Mesenchymal stem cell (in vitro differentiated cells and primary cell): ENCODE results near the gene SLC5A9.

Experiments
- DNase-seq: peaks from one replicate; pipeline ENCODE4 v3.0.0-alpha.2; 2013
- H2AFZ ChIP-seq: one replicate; pipeline ENCODE4 v1.6.1; 2013; ENCODE audit warnings: low read depth, mild to moderate bottlenecking, control low read depth, inconsistent platforms, low read length, moderate library complexity
- H2AK5ac ChIP-seq: 2 replicates; pipeline ENCODE4 v1.6.1; 2013; ENCODE audit warnings: low read length, moderate library complexity, mild to moderate bottlenecking, inconsistent platforms; ENCODE audit not compliant: severe bottlenecking
- H2BK120ac ChIP-seq: one replicate; pipeline ENCODE4 v1.6.1; 2013; ENCODE audit warnings: low read depth, mild to moderate bottlenecking, inconsistent platforms, low read length, moderate library complexity
- H2BK12ac ChIP-seq, 2 experiments: one replicate each; pipeline ENCODE4 v1.6.1; 2013; ENCODE audit warnings: inconsistent platforms in 2 of 2, low read length in 2 of 2, mild to moderate bottlenecking in 2 of 2, moderate library complexity in 2 of 2, control low read depth in 1 of 2
- H2BK15ac ChIP-seq: one replicate; pipeline ENCODE4 v1.6.1; 2013; ENCODE audit warnings: mild to moderate bottlenecking, low read depth, inconsistent platforms; ENCODE audit not compliant: poor library complexity, severe bottlenecking
- H2BK5ac ChIP-seq: 2 replicates; pipeline ENCODE4 v1.6.1; 2013; ENCODE audit warnings: low read depth, mild to moderate bottlenecking, low read length, control low read depth, inconsistent platforms; ENCODE audit not compliant: poor library complexity, severe bottlenecking
- H3K14ac ChIP-seq, 2 experiments: one replicate each; pipeline ENCODE4 v1.6.1; 2013; ENCODE audit warnings: inconsistent platforms in 2 of 2, low read length in 2 of 2, control low read depth in 1 of 2, mild to moderate bottlenecking in 1 of 2, moderate library complexity in 1 of 2
- H3K18ac ChIP-seq, 2 experiments: one replicate each; pipeline ENCODE4 v1.6.1; 2013; ENCODE audit warnings: inconsistent platforms in 2 of 2, low read length in 2 of 2, control low read depth in 1 of 2, low read depth in 1 of 2, mild to moderate bottlenecking in 1 of 2
- H3K23ac ChIP-seq, 2 experiments: one replicate each; pipeline ENCODE4 v1.6.1; 2013; ENCODE audit warnings: inconsistent platforms in 2 of 2, low read length in 2 of 2, mild to moderate bottlenecking in 2 of 2, moderate library complexity in 2 of 2, control low read depth in 1 of 2
- H3K27ac ChIP-seq: 2 replicates; pipeline ENCODE4 v1.5.1; 2013; ENCODE audit warnings: mild to moderate bottlenecking, moderate library complexity, low read length, control low read depth, inconsistent platforms; ENCODE audit not compliant: poor library complexity, severe bottlenecking
- H3K27me3 ChIP-seq, 2 experiments: 2 replicates each; pipeline versions ENCODE4 v1.6.1 to v1.7.0; 2013; ENCODE audit warnings: low read length in 2 of 2, mild to moderate bottlenecking in 2 of 2, moderate library complexity in 2 of 2, control low read depth in 1 of 2, inconsistent platforms in 1 of 2; ENCODE audit not compliant: control insufficient read depth in 1 of 2, insufficient read depth in 1 of 2
- H3K36me3 ChIP-seq, 2 experiments: 2 replicates each; pipeline versions ENCODE4 v1.6.1 to v1.7.0; 2013; ENCODE audit warnings: low read length in 2 of 2, control low read depth in 1 of 2, inconsistent platforms in 1 of 2, low read depth in 1 of 2, mild to moderate bottlenecking in 1 of 2; ENCODE audit not compliant: insufficient read depth in 2 of 2, control insufficient read depth in 1 of 2
- H3K4ac ChIP-seq, 2 experiments: one replicate each; pipeline ENCODE4 v1.6.1; 2013; ENCODE audit warnings: inconsistent platforms in 2 of 2, low read length in 2 of 2, mild to moderate bottlenecking in 2 of 2, moderate library complexity in 2 of 2, control low read depth in 1 of 2, low read depth in 1 of 2
- H3K4me1 ChIP-seq: 2 replicates; pipeline ENCODE4 v1.6.1; 2013; ENCODE audit warnings: low read depth, low read length, control low read depth; ENCODE audit not compliant: control insufficient read depth, insufficient read depth
- H3K4me2 ChIP-seq: 2 replicates; pipeline ENCODE4 v1.6.1; 2013; ENCODE audit warnings: low read length, mild to moderate bottlenecking, inconsistent platforms; ENCODE audit not compliant: poor library complexity, severe bottlenecking
- H3K4me3 ChIP-seq, 2 experiments: 2 replicates each; pipeline versions ENCODE4 v1.5.1 to v1.7.0; 2013; ENCODE audit warnings: low read length in 2 of 2, mild to moderate bottlenecking in 2 of 2, control low read depth in 1 of 2, low read depth in 1 of 2; ENCODE audit not compliant: insufficient read depth in 1 of 2
- H3K79me1 ChIP-seq: replicated peaks from 2 replicates; pipeline ENCODE4 v1.6.1; 2013; ENCODE audit warnings: mild to moderate bottlenecking, control low read depth, low read length, inconsistent platforms; ENCODE audit not compliant: poor library complexity, severe bottlenecking
- H3K9ac ChIP-seq: 2 replicates; pipeline ENCODE4 v1.7.0; 2013; ENCODE audit warnings: mild to moderate bottlenecking, low read length, moderate library complexity
- H3K9me3 ChIP-seq: 2 replicates; pipeline ENCODE4 v1.7.0; 2013; ENCODE audit warnings: mild to moderate bottlenecking, low read length; ENCODE audit not compliant: control insufficient read depth
- H4K8ac ChIP-seq: one replicate; pipeline ENCODE4 v1.6.1; 2013; ENCODE audit warnings: inconsistent platforms, mild to moderate bottlenecking, low read length, moderate library complexity
- H4K91ac ChIP-seq: one replicate; pipeline ENCODE4 v1.6.1; 2013; ENCODE audit warnings: mild to moderate bottlenecking, low read length, inconsistent platforms
- WGBS: methylation state at CpG from one replicate; pipeline ENCODE4 v1.1.7; 2013; ENCODE audit warnings: mixed read lengths; 5-methylcytosine and 5-hydroxymethylcytosine counted together

SLC5A9 gene

GRCh38 chr1:48194801-48195200 is 27.7 kb upstream of the SLC5A9 start:
- DNase-seq, result no peak
- H2BK12ac ChIP-seq, result no peak overlapping the region
- no peaks in the 10 kb centered on the region for H3K36me3 ChIP-seq
- no peak overlapping the region for H2AK5ac ChIP-seq
- H2BK5ac ChIP-seq, result no peak overlapping the region
- no peak overlapping the region for H2BK15ac ChIP-seq
- H3K4me1 ChIP-seq, result no peaks in the 10 kb centered on the region
- H3K27me3 ChIP-seq, result peaks cover 0 to 53% of the 10 kb centered on the region in 2 experiments
- H3K27ac ChIP-seq, result no peak overlapping the region
- H3K9ac ChIP-seq, result no peak overlapping the region
- no peak overlapping the region for H3K14ac ChIP-seq
- H2BK120ac ChIP-seq, result no peak overlapping the region
- H3K4me3 ChIP-seq, result no peak overlapping the region
- no peak overlapping the region for H3K18ac ChIP-seq
- H4K8ac ChIP-seq, result no peak overlapping the region
- no CpG with 5 or more reads among the region's 2 CpGs for WGBS
- no peak overlapping the region for H3K4ac ChIP-seq
- no peak overlapping the region for H4K91ac ChIP-seq
- no peak overlapping the region for H2AFZ ChIP-seq
- no peak overlapping the region for H3K23ac ChIP-seq
- no peaks in the 10 kb centered on the region for H3K79me1 ChIP-seq
- H3K9me3 ChIP-seq, result peaks cover 2% of the 10 kb centered on the region
- no peak overlapping the region for H3K4me2 ChIP-seq

GRCh38 chr1:48196237-48196636 is 26.3 kb upstream of the SLC5A9 start:
- H3K9ac ChIP-seq, result no peak overlapping the region
- no peaks in the 10 kb centered on the region for H3K36me3 ChIP-seq
- no peaks in the 10 kb centered on the region for H3K9me3 ChIP-seq
- peaks cover 0 to 67% of the 10 kb centered on the region in 2 experiments for H3K27me3 ChIP-seq
- no peak overlapping the region for H3K23ac ChIP-seq
- no peak overlapping the region for H2BK12ac ChIP-seq
- no peak overlapping the region for H2BK15ac ChIP-seq
- H3K4me1 ChIP-seq, result no peaks in the 10 kb centered on the region
- H4K91ac ChIP-seq, result no peak overlapping the region
- H3K4ac ChIP-seq, result no peak overlapping the region
- no peak overlapping the region for H3K4me2 ChIP-seq
- no peak overlapping the region for H4K8ac ChIP-seq
- H2AFZ ChIP-seq, result no peak overlapping the region
- DNase-seq, result no peak
- no peak overlapping the region for H3K27ac ChIP-seq
- WGBS, result 74% methylated on average over 5 of the region's 7 CpGs
- no peak overlapping the region for H2AK5ac ChIP-seq
- H3K18ac ChIP-seq, result no peak overlapping the region
- H2BK120ac ChIP-seq, result no peak overlapping the region
- H3K14ac ChIP-seq, result no peak overlapping the region
- no peaks in the 10 kb centered on the region for H3K79me1 ChIP-seq
- no peak overlapping the region for H2BK5ac ChIP-seq
- H3K4me3 ChIP-seq, result no peak overlapping the region

DNA sequence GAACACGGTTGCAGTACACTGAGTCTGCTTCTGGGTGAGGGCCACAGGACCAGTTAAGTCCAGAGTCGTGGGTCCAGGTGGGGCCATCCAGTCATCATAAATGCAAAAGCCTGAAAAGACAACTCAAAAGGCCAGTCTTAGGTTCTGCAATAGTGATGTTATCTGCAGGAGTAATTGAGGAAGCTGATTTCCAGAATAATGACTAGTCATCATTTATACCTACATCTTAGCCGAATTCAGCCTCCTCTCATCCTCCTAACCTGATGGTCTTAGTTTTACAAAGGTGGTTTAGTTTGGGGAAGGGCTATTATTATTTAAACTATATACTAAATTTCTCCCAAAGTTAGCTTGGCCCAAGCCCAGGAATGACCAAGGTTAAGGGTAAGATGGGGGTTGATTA is 23.5 kb upstream of the SLC5A9 start:
- no peak overlapping the region for H3K18ac ChIP-seq

GRCh38 chr1:48200166-48200900 is 22.2 kb upstream of the SLC5A9 start:
- 63% methylated on average over 3 of the region's 3 CpGs for WGBS
- DNase-seq, result no peak

More for the DNA sequence above, 23.5 kb upstream of the SLC5A9 start:
- Histone ChIP-seq H2AFZ (no peak overlapping the region), H3K9me3 (no peaks in the 10 kb centered on the region), H2BK15ac (no peak overlapping the region), H4K91ac (no peak overlapping the region), H3K4me1 (no peaks in the 10 kb centered on the region), H3K27ac (no peak overlapping the region), H2BK12ac (no peak overlapping the region), H3K79me1 (no peaks in the 10 kb centered on the region), H3K27me3 (peaks cover 0 to 68% of the 10 kb centered on the region in 2 experiments), H3K36me3 (no peaks in the 10 kb centered on the region), H3K9ac (no peak overlapping the region), H3K14ac (no peak overlapping the region), H4K8ac (no peak overlapping the region), H2AK5ac (no peak overlapping the region), H2BK120ac (no peak overlapping the region), H2BK5ac (no peak overlapping the region), H3K4ac (no peak overlapping the region), H3K23ac (no peak overlapping the region), H3K4me2 (no peak overlapping the region), H3K4me3 (no peak overlapping the region)
- no peak for DNase-seq
- 55% methylated on average over 1 of the region's 3 CpGs for WGBS

More at GRCh38 chr1:48200166-48200900, 22.2 kb upstream of the SLC5A9 start:
- no peak overlapping the region for H2BK12ac ChIP-seq
- H2BK120ac ChIP-seq, result no peak overlapping the region
- no peak overlapping the region for H2BK5ac ChIP-seq
- no peak overlapping the region for H3K4ac ChIP-seq
- no peak overlapping the region for H3K23ac ChIP-seq
- H3K4me1 ChIP-seq, result no peaks in the 10 kb centered on the region
- no peaks in the 10 kb centered on the region for H3K79me1 ChIP-seq
- no peak overlapping the region for H2BK15ac ChIP-seq
- H3K4me3 ChIP-seq, result no peak overlapping the region
- H4K8ac ChIP-seq, result no peak overlapping the region
- no peak overlapping the region for H3K9ac ChIP-seq
- H3K9me3 ChIP-seq, result no peaks in the 10 kb centered on the region
- no peak overlapping the region for H3K27ac ChIP-seq
- H2AFZ ChIP-seq, result no peak overlapping the region
- H3K27me3 ChIP-seq, result peaks cover 0 to 77% of the 10 kb centered on the region in 2 experiments
- H4K91ac ChIP-seq, result no peak overlapping the region
- H3K36me3 ChIP-seq, result no peaks in the 10 kb centered on the region
- no peak overlapping the region for H3K14ac ChIP-seq
- H3K18ac ChIP-seq, result no peak overlapping the region
- H3K4me2 ChIP-seq, result no peak overlapping the region
- H2AK5ac ChIP-seq, result no peak overlapping the region
